Measurements from ENCODE around the gene EPS8L1. TPM values are rescaled to one million over a fixed set of nuclear protein-coding genes. Genes with fewer than 3 reads are reported as not detected.

Gene EPS8L1
- total RNA-seq, 1 experiment from 2014 or later: 62.1 TPM

DNA sequence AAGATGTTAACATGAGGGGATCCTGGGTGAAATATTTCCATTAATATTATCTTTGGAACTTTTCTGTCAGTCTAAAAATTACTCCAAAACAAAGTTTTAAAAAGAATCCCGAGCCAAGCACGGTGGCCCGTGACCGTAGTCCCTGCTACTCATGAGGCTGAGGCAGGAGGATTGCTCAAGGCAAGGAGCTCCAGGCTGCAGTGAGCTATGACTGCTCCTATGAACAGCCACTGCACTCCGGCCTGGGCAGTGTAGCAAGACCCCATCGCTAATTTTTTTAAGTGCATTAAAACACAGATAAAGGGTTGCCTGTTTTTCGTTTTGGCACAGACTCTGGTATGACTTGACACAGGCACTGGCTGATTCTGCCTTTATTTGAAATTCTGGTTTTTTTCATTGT is 44.5 kb upstream of the EPS8L1 start:
- no peak overlapping the region for H3K9ac ChIP-seq (ENCODE audit: low read length)
- TF ChIP-seq SIN3A (IDR thresholded peaks at IDR 0.05; ENCODE audit: low read depth): no peak
- no peaks in the 10 kb centered on the region for H3K9me2 ChIP-seq (ENCODE audit: insufficient read depth)
- H3K27ac ChIP-seq (ENCODE audit: low read depth, low read length): no peak overlapping the region
- H4K20me1 ChIP-seq (ENCODE audit: insufficient read depth): peaks cover 7% of the 10 kb centered on the region; the same call in 1 of the 2 replicates
- no peaks in the 10 kb centered on the region for H3K27me3 ChIP-seq (ENCODE audit: insufficient read depth, low read length)
- ChIA-PET POLR2A (no interaction called here), RAD21 (ENCODE audit: low non-redundant PET in 1 of 2, low total read pairs in 2 of 2, uncharacterized antibody in 2 of 2, unreplicated experiment in 2 of 2) (no interaction called here), CTCF (no interaction called here)
- H3K4me3 ChIP-seq (replicated peaks in 1 of 2; ENCODE audit: low read depth in 1 of 2, low read length in 2 of 2): no peak overlapping the region
- peaks cover 4 to 17% of the 10 kb centered on the region in 2 experiments; a peak in 3 of 4 replicates for H3K4me1 ChIP-seq (ENCODE audit: control insufficient read depth in 1 of 2, insufficient read depth in 2 of 2, low read length in 2 of 2)
- no peak overlapping the region for H3K4me2 ChIP-seq (ENCODE audit: low read length)
- peaks cover 82% of the 10 kb centered on the region for H3K79me2 ChIP-seq (ENCODE audit: insufficient read depth, low read length)
- DNase-seq (ENCODE audit: low read depth, low spot score) (no peak), ATAC-seq (no peak)
- intact Hi-C loops (cut with micrococcal nuclease): no loop called here
- no peaks in the 10 kb centered on the region for H3K9me3 ChIP-seq (ENCODE audit: control insufficient read depth in 1 of 2, insufficient read depth in 1 of 2, low read depth in 1 of 2, low read length in 2 of 2)
- no TSS peak for BruUV-seq (replicated peaks)
- no peak overlapping the region for H2AFZ ChIP-seq (ENCODE audit: low read depth, low read length, poor library complexity, severe bottlenecking)
- H3K36me3 ChIP-seq (ENCODE audit: control insufficient read depth in 1 of 2, insufficient read depth in 2 of 2, low read length in 2 of 2): no peaks in the 10 kb centered on the region

DNA sequence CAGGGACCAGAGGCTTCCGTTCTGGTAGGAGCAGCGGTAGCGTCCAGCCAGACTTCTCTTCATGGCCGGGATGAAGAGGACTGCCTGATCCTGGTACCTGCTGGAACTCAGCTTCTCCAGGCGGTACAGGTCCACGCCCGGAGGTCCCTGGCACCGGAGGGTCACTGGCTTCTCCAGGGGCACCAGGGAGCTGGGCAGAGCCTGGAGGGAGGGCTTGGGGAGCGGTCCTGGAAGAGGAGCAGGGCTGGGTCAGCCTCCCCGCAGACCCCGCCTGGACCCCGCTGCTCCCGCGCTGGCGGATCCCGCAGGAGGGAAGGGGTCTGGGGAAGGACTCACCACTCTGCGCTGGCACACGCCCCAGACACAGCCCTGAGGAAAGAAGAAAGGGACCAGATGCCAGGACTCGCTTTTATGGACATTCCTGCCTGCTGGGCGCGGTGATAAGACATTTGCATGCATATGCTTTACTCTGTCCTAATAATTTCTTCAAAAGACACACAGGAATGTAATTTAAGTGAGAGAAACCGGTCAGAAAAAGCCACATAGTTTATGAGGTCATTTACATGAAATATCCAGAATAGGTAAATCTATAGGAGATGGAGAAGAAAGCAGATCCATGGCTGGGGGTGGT is 43.4 kb upstream of the EPS8L1 start:
- intact Hi-C loops (cut with micrococcal nuclease): no loop called here
- no peak overlapping the region for H3K9ac ChIP-seq (ENCODE audit: low read length)
- no peak overlapping the region for H3K4me3 ChIP-seq (replicated peaks in 1 of 2; ENCODE audit: low read depth in 1 of 2, low read length in 2 of 2)
- peaks cover 87% of the 10 kb centered on the region for H3K79me2 ChIP-seq (ENCODE audit: insufficient read depth, low read length)
- H3K4me1 ChIP-seq (ENCODE audit: control insufficient read depth in 1 of 2, insufficient read depth in 2 of 2, low read length in 2 of 2): peaks cover 0 to 11% of the 10 kb centered on the region in 2 experiments; a peak in 2 of 4 replicates
- H4K20me1 ChIP-seq (ENCODE audit: insufficient read depth): peaks cover 7% of the 10 kb centered on the region; the same call in 1 of the 2 replicates
- ChIA-PET CTCF (no interaction called here), RAD21 (ENCODE audit: low non-redundant PET in 1 of 2, low total read pairs in 2 of 2, uncharacterized antibody in 2 of 2, unreplicated experiment in 2 of 2) (no interaction called here), POLR2A (no interaction called here)
- no peak overlapping the region for H2AFZ ChIP-seq (ENCODE audit: low read depth, low read length, poor library complexity, severe bottlenecking)
- BruUV-seq (replicated peaks): no TSS peak
- ATAC-seq: no peak
- no peaks in the 10 kb centered on the region for H3K36me3 ChIP-seq (ENCODE audit: control insufficient read depth in 1 of 2, insufficient read depth in 2 of 2, low read length in 2 of 2)
- DNase-seq (ENCODE audit: low read depth, low spot score): no peak
- H3K9me2 ChIP-seq (ENCODE audit: insufficient read depth): no peaks in the 10 kb centered on the region
- H3K9me3 ChIP-seq (ENCODE audit: control insufficient read depth in 1 of 2, insufficient read depth in 1 of 2, low read depth in 1 of 2, low read length in 2 of 2): no peaks in the 10 kb centered on the region
- H3K4me2 ChIP-seq (ENCODE audit: low read length): no peak overlapping the region
- H3K27me3 ChIP-seq (ENCODE audit: insufficient read depth, low read length): no peaks in the 10 kb centered on the region
- H3K27ac ChIP-seq (ENCODE audit: low read depth, low read length): no peak overlapping the region; the same call in 1 of the 2 replicates
- TF ChIP-seq YY1 (IDR thresholded peaks at IDR 0.05; ENCODE audit: extremely low read depth, insufficient replicate concordance, low read depth, low read length) (no peak), POLR2AphosphoS5 (IDR thresholded peaks at IDR 0.05; ENCODE audit: low read depth, low read length) (no peak), ZNF274 (IDR thresholded peaks at IDR 0.05; ENCODE audit: low read depth, low read length) (no peak), RAD21 (IDR thresholded peaks at IDR 0.05; ENCODE audit: low read depth) (no peak), REST (IDR thresholded peaks at IDR 0.05; ENCODE audit: low read depth) (no peak), ATF3 (IDR thresholded peaks at IDR 0.05) (no peak), JUND (IDR thresholded peaks at IDR 0.05) (no peak), MAX (IDR thresholded peaks at IDR 0.05) (no peak), SIN3A (IDR thresholded peaks at IDR 0.05; ENCODE audit: low read depth) (no peak), ZFX (IDR thresholded peaks at IDR 0.05) (no peak), EZH2phosphoT487 (IDR thresholded peaks at IDR 0.05; ENCODE audit: borderline replicate concordance) (no peak), CEBPB (IDR thresholded peaks at IDR 0.05; ENCODE audit: low read depth) (no peak)
- TF ChIP-seq, protein P1, sequence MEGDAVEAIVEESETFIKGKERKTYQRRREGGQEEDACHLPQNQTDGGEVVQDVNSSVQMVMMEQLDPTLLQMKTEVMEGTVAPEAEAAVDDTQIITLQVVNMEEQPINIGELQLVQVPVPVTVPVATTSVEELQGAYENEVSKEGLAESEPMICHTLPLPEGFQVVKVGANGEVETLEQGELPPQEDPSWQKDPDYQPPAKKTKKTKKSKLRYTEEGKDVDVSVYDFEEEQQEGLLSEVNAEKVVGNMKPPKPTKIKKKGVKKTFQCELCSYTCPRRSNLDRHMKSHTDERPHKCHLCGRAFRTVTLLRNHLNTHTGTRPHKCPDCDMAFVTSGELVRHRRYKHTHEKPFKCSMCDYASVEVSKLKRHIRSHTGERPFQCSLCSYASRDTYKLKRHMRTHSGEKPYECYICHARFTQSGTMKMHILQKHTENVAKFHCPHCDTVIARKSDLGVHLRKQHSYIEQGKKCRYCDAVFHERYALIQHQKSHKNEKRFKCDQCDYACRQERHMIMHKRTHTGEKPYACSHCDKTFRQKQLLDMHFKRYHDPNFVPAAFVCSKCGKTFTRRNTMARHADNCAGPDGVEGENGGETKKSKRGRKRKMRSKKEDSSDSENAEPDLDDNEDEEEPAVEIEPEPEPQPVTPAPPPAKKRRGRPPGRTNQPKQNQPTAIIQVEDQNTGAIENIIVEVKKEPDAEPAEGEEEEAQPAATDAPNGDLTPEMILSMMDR (IDR thresholded peaks at IDR 0.05 in 2 of 3, conservative IDR thresholded peaks at IDR 0.05 in 1 of 3; ENCODE audit: borderline replicate concordance in 1 of 3, insufficient read depth in 1 of 3, low read depth in 2 of 3, low read length in 2 of 3): no peak

All from HCT116 (cell line).